HG03159 (cell line): Measurements from ENCODE around the gene TTL.
A peak's percentile ranks its signal among the peaks of the same experiment; 100 is the strongest.
"Not testable (repeated sequence)": the region's sequence is repeated elsewhere in the genome, so short reads cannot be mapped to it uniquely, and the experiment has no call there.

ENCODE experiments used
- ATAC-seq: cut with Tn5 transposase; IDR thresholded peaks from one replicate; pipeline ENCODE4 v1.9.1; 2021; ENCODE audit warnings: mild to moderate bottlenecking, moderate library complexity; ENCODE audit not compliant: unreplicated experiment

Gene TTL

GRCh38 chr2:112474844-112475486 lies 7.0 kb upstream of the TTL start:
- no peak for ATAC-seq

- ATAC-seq: no peak
Observed at GRCh38 chr2:112476434-112476833, 5.5 kb upstream of the TTL start.

- no peak for ATAC-seq
Observed at GRCh38 chr2:112480530-112481049, 1.4 kb upstream of the TTL start.

GRCh38 chr2:112481050-112481527 lies 867 bp upstream of the TTL start:
- peak; percentile 62 for ATAC-seq

GRCh38 chr2:112482309-112483041 lies 519 bp downstream of the TTL start:
- peak; percentile 22 for ATAC-seq

- no peak for ATAC-seq
Observed at GRCh38 chr2:112483042-112483473, 1.1 kb downstream of the TTL start.

- ATAC-seq: no peak
Observed at GRCh38 chr2:112483831-112484230, 1.9 kb downstream of the TTL start.

GRCh38 chr2:112485849-112486248 lies 3.9 kb downstream of the TTL start:
- ATAC-seq: no peak

GRCh38 chr2:112486895-112487294 lies 4.9 kb downstream of the TTL start:
- ATAC-seq: no peak

- ATAC-seq: no peak
Observed at GRCh38 chr2:112487444-112487961, 5.5 kb downstream of the TTL start.

- ATAC-seq: no peak
Observed at GRCh38 chr2:112488201-112488600, 6.2 kb downstream of the TTL start.

GRCh38 chr2:112491946-112492345 lies 10.0 kb downstream of the TTL start:
- no peak for ATAC-seq

- ATAC-seq: no peak
Observed at GRCh38 chr2:112493048-112493447, 11.1 kb downstream of the TTL start.

GRCh38 chr2:112493858-112494648 lies 12.1 kb downstream of the TTL start:
- ATAC-seq: no peak

- no peak for ATAC-seq
Observed at GRCh38 chr2:112494828-112495227, 12.9 kb downstream of the TTL start.

GRCh38 chr2:112495878-112496277 lies 13.9 kb downstream of the TTL start:
- not testable (repeated sequence) for ATAC-seq

- not testable (repeated sequence) for ATAC-seq
Observed at GRCh38 chr2:112500850-112501484, 19.0 kb downstream of the TTL start.

GRCh38 chr2:112509239-112509998 lies 27.5 kb downstream of the TTL start:
- ATAC-seq: not testable (repeated sequence)

- ATAC-seq: no peak
Observed at GRCh38 chr2:112516801-112517200, 34.8 kb downstream of the TTL start.

GRCh38 chr2:112518807-112519206 lies 36.9 kb downstream of the TTL start:
- no peak for ATAC-seq
